ENCODE measurements around the gene OR5M8. TPM values are rescaled to one million over a fixed set of nuclear protein-coding genes. Genes with fewer than 3 reads are reported as not detected.

The OR5M8 gene
- total RNA-seq, result not detected
- long read RNA-seq, result 0 reads

- no peaks in the 10 kb centered on the region for H3K36me3 ChIP-seq
- 47% methylated on average over 4 of the region's 7 CpGs for WGBS (ENCODE audit: insufficient coverage, low coverage, low lambda C conversion rate, missing lambda C conversion rate)
- no peak within 1 kb of the TSS for H3K4me3 ChIP-seq
- H3K27ac ChIP-seq, result no peak within 1 kb of the TSS
- H3K9me3 ChIP-seq, result no peaks in the 10 kb centered on the region
- no peaks in the 10 kb centered on the region for H3K27me3 ChIP-seq
- intact Hi-C loops (cut with DNase I), result no loop called here
- no peaks in the 10 kb centered on the region for H3K4me1 ChIP-seq
- ATAC-seq (no peak), DNase-seq (no peak)
- no peak for TF ChIP-seq POLR2A (IDR thresholded peaks at IDR 0.05)
- TF ChIP-seq, protein P1, sequence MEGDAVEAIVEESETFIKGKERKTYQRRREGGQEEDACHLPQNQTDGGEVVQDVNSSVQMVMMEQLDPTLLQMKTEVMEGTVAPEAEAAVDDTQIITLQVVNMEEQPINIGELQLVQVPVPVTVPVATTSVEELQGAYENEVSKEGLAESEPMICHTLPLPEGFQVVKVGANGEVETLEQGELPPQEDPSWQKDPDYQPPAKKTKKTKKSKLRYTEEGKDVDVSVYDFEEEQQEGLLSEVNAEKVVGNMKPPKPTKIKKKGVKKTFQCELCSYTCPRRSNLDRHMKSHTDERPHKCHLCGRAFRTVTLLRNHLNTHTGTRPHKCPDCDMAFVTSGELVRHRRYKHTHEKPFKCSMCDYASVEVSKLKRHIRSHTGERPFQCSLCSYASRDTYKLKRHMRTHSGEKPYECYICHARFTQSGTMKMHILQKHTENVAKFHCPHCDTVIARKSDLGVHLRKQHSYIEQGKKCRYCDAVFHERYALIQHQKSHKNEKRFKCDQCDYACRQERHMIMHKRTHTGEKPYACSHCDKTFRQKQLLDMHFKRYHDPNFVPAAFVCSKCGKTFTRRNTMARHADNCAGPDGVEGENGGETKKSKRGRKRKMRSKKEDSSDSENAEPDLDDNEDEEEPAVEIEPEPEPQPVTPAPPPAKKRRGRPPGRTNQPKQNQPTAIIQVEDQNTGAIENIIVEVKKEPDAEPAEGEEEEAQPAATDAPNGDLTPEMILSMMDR (IDR thresholded peaks at IDR 0.05), result no peak
These were observed at the start of gene OR5M8 for GRCh38 chr11:56491270-56491669. OR5M8 (minus strand) TSS chr11:56491370; CDS start chr11:56491370, 0 bp downstream.

- no peak for ATAC-seq
- Histone ChIP-seq H3K4me1 (no peaks in the 10 kb centered on the region), H3K9me3 (no peaks in the 10 kb centered on the region), H3K27me3 (no peaks in the 10 kb centered on the region), H3K36me3 (no peaks in the 10 kb centered on the region), H3K27ac (no peak overlapping the region), H3K4me3 (no peak overlapping the region)
- 39% methylated on average over 3 of the region's 3 CpGs for WGBS (ENCODE audit: insufficient coverage, low coverage, low lambda C conversion rate, missing lambda C conversion rate)
- no peak for TF ChIP-seq POLR2A (IDR thresholded peaks at IDR 0.05)
- TF ChIP-seq, protein P1 (IDR thresholded peaks at IDR 0.05), result no peak
- no peak for DNase-seq
- intact Hi-C loops (cut with DNase I), result no loop called here
These were observed 42.0 kb upstream of the OR5M8 start for GRCh38 chr11:56533054-56533740.

DNA sequence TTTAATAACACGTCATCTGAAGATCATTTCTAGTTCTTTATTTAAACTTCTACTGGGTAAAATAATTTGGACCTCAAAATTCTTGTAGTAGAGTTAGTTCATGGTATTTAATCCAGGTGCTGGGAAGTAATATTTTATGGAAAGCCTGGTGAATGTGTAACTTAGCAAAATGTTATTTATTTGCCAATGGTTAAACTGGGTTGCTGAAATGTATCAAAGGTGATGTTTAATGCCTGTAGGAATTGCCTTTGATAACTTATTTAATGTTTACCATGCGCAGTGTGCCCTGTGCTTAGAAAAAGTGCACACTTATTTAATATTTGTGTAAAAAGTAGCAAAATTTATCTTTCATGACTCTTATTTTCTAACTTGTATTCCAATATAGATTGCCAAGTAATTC, 40.7 kb upstream of the OR5M8 start:
- no peaks in the 10 kb centered on the region for H3K36me3 ChIP-seq
- TF ChIP-seq, protein P1 (IDR thresholded peaks at IDR 0.05), result no peak
- no peak for TF ChIP-seq POLR2A (IDR thresholded peaks at IDR 0.05)
- DNase-seq (no peak), ATAC-seq (no peak)
- no peaks in the 10 kb centered on the region for H3K9me3 ChIP-seq
- WGBS (ENCODE audit: insufficient coverage, low coverage, low lambda C conversion rate, missing lambda C conversion rate), result 46% methylated on average over 2 of the region's 2 CpGs
- H3K27ac ChIP-seq, result no peak overlapping the region
- H3K27me3 ChIP-seq, result no peaks in the 10 kb centered on the region
- no peaks in the 10 kb centered on the region for H3K4me1 ChIP-seq
- no peak overlapping the region for H3K4me3 ChIP-seq
- intact Hi-C loops (cut with DNase I), result no loop called here

- no peaks in the 10 kb centered on the region for H3K27me3 ChIP-seq
- no peak for DNase-seq
- WGBS (ENCODE audit: insufficient coverage, low coverage, low lambda C conversion rate, missing lambda C conversion rate), result 33% methylated on average over 5 of the region's 5 CpGs
These were observed 30.8 kb upstream of the OR5M8 start for GRCh38 chr11:56522008-56522407.

More at GRCh38 chr11:56522008-56522407, 30.8 kb upstream of the OR5M8 start:
- Histone ChIP-seq H3K9me3 (no peaks in the 10 kb centered on the region), H3K4me3 (no peak overlapping the region), H3K27ac (no peak overlapping the region), H3K36me3 (no peaks in the 10 kb centered on the region), H3K4me1 (no peaks in the 10 kb centered on the region)
- intact Hi-C loops (cut with DNase I), result no loop called here
- TF ChIP-seq, protein P1 (IDR thresholded peaks at IDR 0.05), result peak in 1 of 4 donors; percentile 5
- TF ChIP-seq POLR2A (IDR thresholded peaks at IDR 0.05), result no peak
- ATAC-seq, result no peak
